Central memory CD8-positive, alpha-beta T cell (primary cell): Measurements from ENCODE around the gene UACA.
"Not testable (repeated sequence)": the region's sequence is repeated elsewhere in the genome, so short reads cannot be mapped to it uniquely, and the experiment has no call there.

Experiments used
- ATAC-seq: fragments of 150-1000 bp; cut with Tn5 transposase; replicated peaks from 2 replicates; pipeline ENCODE4 v1.10.0; 2022; ENCODE audit warnings: mild to moderate bottlenecking, moderate FRiP score, moderate number of reproducible peaks; ENCODE audit not compliant: poor library complexity, severe bottlenecking; ENCODE audit errors: extremely low read depth
- DNase-seq, 2 donors: peaks; one replicate each; pipeline ENCODE4 v3.0.0; 2021; ENCODE audit warnings: low spot score in 2 of 2
- H3K27ac Mint-ChIP-seq: one replicate; pipeline ENCODE4 v1.8.0; 2022; ENCODE audit warnings: low read depth, mild to moderate bottlenecking, moderate library complexity, mixed read lengths
- H3K27me3 Mint-ChIP-seq: one replicate; pipeline ENCODE4 v1.8.0; 2022; ENCODE audit warnings: mixed read lengths
- H3K36me3 Mint-ChIP-seq: one replicate; pipeline ENCODE4 v1.8.0; 2022; ENCODE audit warnings: mild to moderate bottlenecking, moderate library complexity, mixed read lengths; ENCODE audit not compliant: insufficient read depth
- H3K4me1 Mint-ChIP-seq: one replicate; pipeline ENCODE4 v1.8.0; 2022; ENCODE audit warnings: mixed read lengths
- H3K4me3 Mint-ChIP-seq: one replicate; pipeline ENCODE4 v1.8.0; 2022; ENCODE audit warnings: mild to moderate bottlenecking, moderate library complexity, mixed read lengths
- H3K9me3 Mint-ChIP-seq: one replicate; pipeline ENCODE4 v1.8.0; 2022; ENCODE audit warnings: mixed read lengths

The UACA gene

DNA sequence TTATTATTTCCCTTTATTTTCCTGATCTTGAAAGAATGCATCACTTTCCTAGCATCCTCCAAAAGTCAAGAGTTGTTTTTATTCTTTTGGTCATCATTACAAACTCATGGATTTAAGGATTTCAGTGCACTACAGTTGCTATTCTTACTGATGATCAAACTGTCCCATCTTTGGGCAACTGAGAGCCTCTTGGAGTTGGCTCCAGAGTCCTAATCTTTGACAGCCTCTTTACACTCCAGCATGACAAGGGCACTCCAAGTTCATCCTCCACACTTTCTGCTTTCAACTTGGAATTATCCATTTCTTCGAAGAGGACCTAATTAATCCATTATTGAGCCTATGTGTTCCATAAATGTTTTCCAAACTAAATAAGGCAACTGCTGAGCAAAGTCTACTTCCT lies 5.7 kb downstream of the UACA start:
- H3K27ac Mint-ChIP-seq = no peak overlapping the region
- peaks cover 81% of the 10 kb centered on the region for H3K27me3 Mint-ChIP-seq
- no peak for DNase-seq
- no peak overlapping the region for H3K4me3 Mint-ChIP-seq
- H3K4me1 Mint-ChIP-seq = no peaks in the 10 kb centered on the region
- no peaks in the 10 kb centered on the region for H3K36me3 Mint-ChIP-seq
- no peaks in the 10 kb centered on the region for H3K9me3 Mint-ChIP-seq
- ATAC-seq = no peak

- H3K9me3 Mint-ChIP-seq = no peaks in the 10 kb centered on the region
- H3K4me3 Mint-ChIP-seq = no peak overlapping the region
- peaks cover 67% of the 10 kb centered on the region for H3K27me3 Mint-ChIP-seq
- no peak overlapping the region for H3K27ac Mint-ChIP-seq
- no peak for DNase-seq
- H3K36me3 Mint-ChIP-seq = no peaks in the 10 kb centered on the region
- no peaks in the 10 kb centered on the region for H3K4me1 Mint-ChIP-seq
- no peak for ATAC-seq
These were observed 8.5 kb downstream of the UACA start for GRCh38 chr15:70754862-70755261.

GRCh38 chr15:70753101-70753829 lies 10.1 kb downstream of the UACA start:
- H3K27ac Mint-ChIP-seq = no peak overlapping the region
- H3K4me1 Mint-ChIP-seq = no peaks in the 10 kb centered on the region
- no peak for DNase-seq
- H3K4me3 Mint-ChIP-seq = no peak overlapping the region
- no peaks in the 10 kb centered on the region for H3K9me3 Mint-ChIP-seq
- no peak for ATAC-seq
- no peaks in the 10 kb centered on the region for H3K36me3 Mint-ChIP-seq
- peaks cover 55% of the 10 kb centered on the region for H3K27me3 Mint-ChIP-seq

- Mint-ChIP-seq H3K27ac (no peak overlapping the region), H3K36me3 (no peaks in the 10 kb centered on the region), H3K27me3 (peaks cover 44% of the 10 kb centered on the region), H3K4me3 (no peak overlapping the region), H3K4me1 (no peaks in the 10 kb centered on the region), H3K9me3 (no peaks in the 10 kb centered on the region)
- DNase-seq = no peak
- ATAC-seq = no peak
These were observed 11.1 kb downstream of the UACA start for GRCh38 chr15:70752193-70752635.

DNA sequence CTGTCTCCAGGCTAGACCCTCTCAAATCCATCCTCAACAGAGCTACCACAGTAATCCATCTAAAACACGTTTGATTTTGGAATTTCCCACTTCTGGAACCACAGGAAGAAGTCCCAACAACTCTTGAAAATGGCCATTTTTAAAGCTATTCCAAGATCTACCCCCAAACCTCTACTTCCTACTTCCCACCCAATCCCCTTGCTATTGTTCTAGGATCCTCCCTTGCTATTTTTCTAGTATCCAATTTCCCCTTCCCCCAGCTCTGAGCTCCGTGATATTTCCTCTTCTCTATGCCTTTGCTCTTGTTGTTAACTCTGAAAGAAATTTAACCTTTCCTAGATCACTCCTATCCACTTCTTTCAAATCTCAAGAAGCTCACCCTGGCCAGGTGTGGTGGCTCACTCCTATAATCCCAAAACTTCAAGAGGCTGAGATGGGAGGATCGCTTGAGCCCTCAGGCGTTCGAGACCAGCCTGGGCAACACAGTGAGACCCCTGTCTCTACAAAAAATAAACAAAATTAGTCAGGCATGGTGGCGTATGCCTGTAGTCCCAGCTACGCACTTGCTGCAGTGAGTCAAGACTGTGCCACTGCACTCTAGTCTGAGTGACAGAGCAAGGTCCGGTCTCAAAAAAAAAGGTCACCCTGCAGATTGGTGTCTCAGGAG lies 13.0 kb downstream of the UACA start:
- no peak overlapping the region for H3K27ac Mint-ChIP-seq
- ATAC-seq (no peak), DNase-seq (no peak)
- H3K27me3 Mint-ChIP-seq = peaks cover 42% of the 10 kb centered on the region
- no peaks in the 10 kb centered on the region for H3K36me3 Mint-ChIP-seq
- H3K4me1 Mint-ChIP-seq = no peaks in the 10 kb centered on the region
- H3K9me3 Mint-ChIP-seq = no peaks in the 10 kb centered on the region
- H3K4me3 Mint-ChIP-seq = no peak overlapping the region

- Mint-ChIP-seq H3K9me3 (no peaks in the 10 kb centered on the region), H3K36me3 (no peaks in the 10 kb centered on the region), H3K27ac (no peak overlapping the region), H3K4me3 (no peak overlapping the region), H3K4me1 (no peaks in the 10 kb centered on the region), H3K27me3 (peaks cover 49% of the 10 kb centered on the region)
- DNase-seq (no peak), ATAC-seq (no peak)
These were observed 15.0 kb downstream of the UACA start for GRCh38 chr15:70748281-70748747.

- H3K27ac Mint-ChIP-seq, H3K4me3 Mint-ChIP-seq, ATAC-seq, H3K36me3 Mint-ChIP-seq, H3K9me3 Mint-ChIP-seq, DNase-seq, H3K4me1 Mint-ChIP-seq: not testable (repeated sequence)
- peaks cover 66% of the 10 kb centered on the region for H3K27me3 Mint-ChIP-seq
These were observed 16.8 kb downstream of the UACA start for GRCh38 chr15:70746598-70746997.

GRCh38 chr15:70742928-70743327 lies 20.4 kb downstream of the UACA start:
- no peak overlapping the region for H3K4me3 Mint-ChIP-seq
- ATAC-seq = no peak
- no peak for DNase-seq
- H3K27ac Mint-ChIP-seq = no peak overlapping the region
- H3K4me1 Mint-ChIP-seq = no peaks in the 10 kb centered on the region
- H3K36me3 Mint-ChIP-seq = no peaks in the 10 kb centered on the region
- H3K9me3 Mint-ChIP-seq = no peaks in the 10 kb centered on the region
- peaks cover 63% of the 10 kb centered on the region for H3K27me3 Mint-ChIP-seq

GRCh38 chr15:70741677-70742293 lies 21.6 kb downstream of the UACA start:
- Mint-ChIP-seq H3K36me3 (no peaks in the 10 kb centered on the region), H3K9me3 (no peaks in the 10 kb centered on the region), H3K27me3 (peaks cover 61% of the 10 kb centered on the region), H3K4me1 (no peaks in the 10 kb centered on the region), H3K4me3 (no peak overlapping the region), H3K27ac (no peak overlapping the region)
- DNase-seq (no peak), ATAC-seq (no peak)

DNA sequence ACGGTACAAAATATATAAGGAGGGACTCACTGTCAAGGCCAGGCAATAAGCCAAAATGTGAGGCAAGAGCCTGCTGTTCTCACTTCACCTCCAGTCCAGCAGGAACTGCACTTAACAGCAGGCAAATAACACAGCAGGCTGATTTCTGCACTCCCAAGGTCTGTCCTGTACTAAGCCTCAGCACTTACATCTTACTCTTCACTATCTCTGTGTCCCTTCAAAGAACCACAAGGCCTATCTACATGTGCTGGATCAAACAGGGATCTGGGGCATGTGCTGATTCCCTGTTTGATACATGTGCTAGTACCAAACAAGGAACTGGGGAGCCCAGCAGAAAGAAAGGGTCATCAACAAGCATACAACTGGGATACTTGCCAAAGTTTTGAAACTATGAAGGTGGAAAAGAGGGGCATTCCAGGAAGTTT lies 22.2 kb downstream of the UACA start:
- Mint-ChIP-seq H3K9me3 (no peaks in the 10 kb centered on the region), H3K4me1 (no peaks in the 10 kb centered on the region), H3K36me3 (no peaks in the 10 kb centered on the region), H3K27ac (no peak overlapping the region), H3K4me3 (no peak overlapping the region), H3K27me3 (peaks cover 54% of the 10 kb centered on the region)
- no peak for DNase-seq
- ATAC-seq = no peak

DNA sequence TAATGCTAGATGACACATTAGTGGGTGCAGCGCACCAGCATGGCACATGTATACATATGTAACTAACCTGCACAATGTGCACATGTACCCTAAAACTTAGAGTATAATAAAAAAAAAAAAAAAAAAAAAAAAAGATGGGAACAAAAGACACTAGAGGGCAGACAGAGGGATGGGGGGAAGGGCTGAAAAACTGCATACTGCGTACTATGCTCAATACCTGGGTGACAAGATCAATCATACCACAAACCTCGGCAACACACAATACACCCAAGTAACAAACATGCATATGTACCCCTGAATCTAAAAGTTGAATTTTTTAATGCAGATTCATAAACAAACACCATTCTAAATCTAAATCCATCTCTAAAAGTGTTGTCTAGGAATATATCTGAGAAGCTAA lies 28.3 kb downstream of the UACA start:
- H3K27me3 Mint-ChIP-seq, H3K36me3 Mint-ChIP-seq, H3K4me1 Mint-ChIP-seq, DNase-seq, H3K9me3 Mint-ChIP-seq, H3K4me3 Mint-ChIP-seq, ATAC-seq, H3K27ac Mint-ChIP-seq: not testable (repeated sequence)

DNA sequence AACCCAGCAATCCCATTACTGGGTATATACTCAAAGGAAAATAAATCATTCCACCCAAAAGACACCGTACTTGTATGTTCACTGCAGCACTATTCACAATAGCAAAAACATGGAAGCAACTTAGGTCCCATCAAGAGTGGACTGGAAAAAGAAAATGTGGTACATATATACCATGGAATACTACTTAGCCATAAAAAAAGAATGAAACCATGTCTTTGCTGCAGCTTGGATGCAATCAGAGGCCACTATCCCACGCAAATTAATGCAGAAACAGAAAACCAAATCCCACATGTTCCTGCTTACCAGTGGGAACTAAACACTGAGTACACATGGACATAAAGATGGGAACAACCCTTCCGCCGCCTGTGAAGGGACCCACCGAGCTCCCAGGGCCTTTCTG lies 34.2 kb downstream of the UACA start:
- H3K36me3 Mint-ChIP-seq = no peaks in the 10 kb centered on the region
- H3K4me3 Mint-ChIP-seq = no peak overlapping the region
- no peak for ATAC-seq

DNA sequence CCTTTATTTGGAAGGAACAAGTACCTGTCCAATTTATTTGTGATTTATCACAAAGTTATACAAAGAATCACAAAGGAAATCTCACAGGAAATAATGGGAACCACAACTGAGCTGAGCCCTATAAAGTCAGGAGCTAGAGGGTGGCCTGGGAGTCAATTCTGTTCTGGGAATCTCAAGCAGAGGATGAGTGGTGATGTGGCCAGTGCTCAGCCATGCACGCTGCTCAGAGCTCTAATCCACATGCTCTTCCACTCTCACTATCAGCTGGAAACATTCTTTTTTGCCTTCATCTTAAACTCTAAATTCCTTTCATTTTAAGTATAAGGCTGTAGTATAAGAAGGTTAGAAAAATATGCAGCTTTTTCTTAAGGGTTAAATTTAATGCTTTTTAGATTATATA lies 36.6 kb downstream of the UACA start:
- Mint-ChIP-seq H3K4me1 (no peaks in the 10 kb centered on the region), H3K27me3 (peaks cover 32% of the 10 kb centered on the region), H3K27ac (no peak overlapping the region), H3K9me3 (no peaks in the 10 kb centered on the region), H3K36me3 (no peaks in the 10 kb centered on the region), H3K4me3 (no peak overlapping the region)
- ATAC-seq (no peak), DNase-seq (no peak)

More for the DNA sequence above, 34.2 kb downstream of the UACA start:
- peaks cover 23% of the 10 kb centered on the region for H3K27me3 Mint-ChIP-seq
- no peak for DNase-seq
- no peaks in the 10 kb centered on the region for H3K9me3 Mint-ChIP-seq
- no peaks in the 10 kb centered on the region for H3K4me1 Mint-ChIP-seq
- no peak overlapping the region for H3K27ac Mint-ChIP-seq
